ENCODE results near the gene RNASE7.

RNASE7 gene

DNA sequence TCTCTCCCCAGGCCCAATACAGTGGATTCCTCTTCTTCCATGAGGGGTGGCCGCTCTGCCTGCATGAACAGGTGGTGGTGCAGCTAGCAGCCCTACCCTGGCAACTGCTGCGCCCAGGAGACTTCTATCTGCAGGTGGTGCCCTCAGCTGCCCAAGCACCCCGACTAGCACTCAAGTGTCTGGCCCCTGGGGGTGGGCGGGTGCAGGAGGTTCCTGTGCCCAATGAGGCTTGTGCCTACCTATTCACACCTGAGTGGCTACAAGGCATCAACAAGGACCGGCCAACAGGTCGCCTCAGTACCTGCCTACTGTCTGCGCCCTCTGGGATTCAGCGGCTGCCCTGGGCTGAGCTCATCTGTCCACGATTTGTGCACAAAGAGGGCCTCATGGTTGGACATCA, 31.8 kb downstream of the RNASE7 start:
- peak overlapping the region; percentile 51 to 60 (median 56) for H3K4me3 Mint-ChIP-seq
- H3K27ac Mint-ChIP-seq = peak overlapping the region; percentile 64 to 99 (median 73)
- H3K4me1 Mint-ChIP-seq = peaks cover 27% of the 10 kb centered on the region
- no peaks in the 10 kb centered on the region for H3K9me3 Mint-ChIP-seq
- H3K27me3 Mint-ChIP-seq (ENCODE audit: low read depth) = peaks cover 5% of the 10 kb centered on the region
- TF ChIP-seq, protein P1, sequence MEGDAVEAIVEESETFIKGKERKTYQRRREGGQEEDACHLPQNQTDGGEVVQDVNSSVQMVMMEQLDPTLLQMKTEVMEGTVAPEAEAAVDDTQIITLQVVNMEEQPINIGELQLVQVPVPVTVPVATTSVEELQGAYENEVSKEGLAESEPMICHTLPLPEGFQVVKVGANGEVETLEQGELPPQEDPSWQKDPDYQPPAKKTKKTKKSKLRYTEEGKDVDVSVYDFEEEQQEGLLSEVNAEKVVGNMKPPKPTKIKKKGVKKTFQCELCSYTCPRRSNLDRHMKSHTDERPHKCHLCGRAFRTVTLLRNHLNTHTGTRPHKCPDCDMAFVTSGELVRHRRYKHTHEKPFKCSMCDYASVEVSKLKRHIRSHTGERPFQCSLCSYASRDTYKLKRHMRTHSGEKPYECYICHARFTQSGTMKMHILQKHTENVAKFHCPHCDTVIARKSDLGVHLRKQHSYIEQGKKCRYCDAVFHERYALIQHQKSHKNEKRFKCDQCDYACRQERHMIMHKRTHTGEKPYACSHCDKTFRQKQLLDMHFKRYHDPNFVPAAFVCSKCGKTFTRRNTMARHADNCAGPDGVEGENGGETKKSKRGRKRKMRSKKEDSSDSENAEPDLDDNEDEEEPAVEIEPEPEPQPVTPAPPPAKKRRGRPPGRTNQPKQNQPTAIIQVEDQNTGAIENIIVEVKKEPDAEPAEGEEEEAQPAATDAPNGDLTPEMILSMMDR (IDR thresholded peaks at IDR 0.05; ENCODE audit: unreplicated experiment in 3 of 3) = no peak
- peaks cover 60% of the 10 kb centered on the region for H3K36me3 Mint-ChIP-seq (ENCODE audit: low read depth)

DNA sequence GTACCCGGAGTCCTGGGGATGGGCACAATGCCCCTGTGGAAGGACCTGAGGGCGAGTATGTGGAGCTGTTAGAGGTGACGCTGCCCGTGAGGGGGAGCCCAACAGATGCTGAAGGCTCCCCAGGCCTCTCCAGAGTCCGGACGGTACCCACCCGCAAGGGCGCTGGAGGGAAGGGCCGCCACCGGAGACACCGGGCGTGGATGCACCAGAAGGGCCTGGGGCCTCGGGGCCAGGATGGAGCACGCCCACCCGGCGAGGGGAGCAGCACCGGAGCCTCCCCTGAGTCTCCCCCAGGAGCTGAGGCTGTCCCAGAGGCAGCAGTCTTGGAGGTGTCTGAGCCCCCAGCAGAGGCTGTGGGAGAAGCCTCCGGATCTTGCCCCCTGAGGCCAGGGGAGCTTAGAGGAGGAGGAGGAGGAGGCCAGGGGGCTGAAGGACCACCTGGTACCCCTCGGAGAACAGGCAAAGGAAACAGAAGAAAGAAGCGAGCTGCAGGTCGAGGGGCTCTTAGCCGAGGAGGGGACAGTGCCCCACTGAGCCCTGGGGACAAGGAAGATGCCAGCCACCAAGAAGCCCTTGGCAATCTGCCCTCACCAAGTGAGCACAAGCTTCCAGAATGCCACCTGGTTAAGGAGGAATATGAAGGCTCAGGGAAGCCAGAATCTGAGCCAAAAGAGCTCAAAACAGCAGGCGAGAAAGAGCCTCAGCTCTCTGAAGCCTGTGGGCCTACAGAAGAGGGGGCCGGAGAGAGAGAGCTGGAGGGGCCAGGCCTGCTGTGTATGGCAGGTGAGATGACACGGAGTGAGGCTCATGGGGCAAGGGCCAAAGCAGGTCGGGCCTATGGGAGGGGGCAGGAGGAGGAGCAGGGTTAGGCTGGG, 32.5 kb downstream of the RNASE7 start:
- Mint-ChIP-seq H3K4me1 (peaks cover 27% of the 10 kb centered on the region), H3K4me3 (no peak overlapping the region)

DNA sequence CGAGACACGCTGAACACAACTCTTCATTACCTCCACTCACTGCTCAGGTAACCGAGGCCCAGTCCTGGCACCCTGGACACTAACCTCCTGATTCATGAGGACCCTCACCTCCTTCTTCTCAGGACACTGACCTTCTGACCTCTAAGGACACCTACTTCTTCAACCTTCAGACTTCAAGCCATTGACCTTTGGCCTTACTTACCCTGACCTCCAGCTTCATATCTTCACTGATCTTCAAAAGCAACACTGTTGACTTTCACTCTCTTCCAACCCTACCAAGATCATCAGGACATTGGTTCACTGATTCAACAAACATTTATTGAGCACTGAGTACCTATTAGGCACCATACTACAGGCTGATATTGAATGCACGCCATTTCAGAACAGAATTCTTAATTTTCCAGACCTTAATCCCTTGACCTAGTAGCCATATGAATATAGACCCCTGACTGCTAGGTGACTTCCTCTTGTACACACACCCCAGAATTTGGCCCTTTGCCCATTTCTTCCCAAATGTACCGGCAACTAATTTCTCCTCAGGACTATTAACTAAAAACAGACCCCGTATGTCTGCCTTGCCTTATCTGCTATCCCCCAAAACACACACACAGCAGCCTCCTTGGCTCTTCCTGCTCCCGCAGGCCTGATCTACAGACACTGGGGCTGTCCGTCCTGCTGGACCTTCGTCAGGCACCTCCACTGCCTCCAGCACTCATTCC, 33.7 kb downstream of the RNASE7 start:
- H3K36me3 Mint-ChIP-seq (ENCODE audit: low read depth) = peaks cover 77% of the 10 kb centered on the region
- H3K4me1 Mint-ChIP-seq = peaks cover 27% of the 10 kb centered on the region
- H3K27ac Mint-ChIP-seq = peak overlapping the region; percentile 5 to 23 (median 5)
- H3K9me3 Mint-ChIP-seq = no peaks in the 10 kb centered on the region
- H3K27me3 Mint-ChIP-seq (ENCODE audit: low read depth) = no peaks in the 10 kb centered on the region
- peak overlapping the region in 2 of 3 experiments; percentile 1 to 34 for H3K4me3 Mint-ChIP-seq
- TF ChIP-seq, protein P1 (IDR thresholded peaks at IDR 0.05; ENCODE audit: unreplicated experiment in 3 of 3) = no peak

More for the DNA sequence above, 32.5 kb downstream of the RNASE7 start:
- Mint-ChIP-seq H3K27ac (no peak overlapping the region), H3K27me3 (ENCODE audit: low read depth) (peaks cover under 1% of the 10 kb centered on the region), H3K9me3 (no peaks in the 10 kb centered on the region), H3K36me3 (ENCODE audit: low read depth) (peaks cover 67% of the 10 kb centered on the region)
- TF ChIP-seq, protein P1 (IDR thresholded peaks at IDR 0.05; ENCODE audit: unreplicated experiment in 3 of 3) = no peak

DNA sequence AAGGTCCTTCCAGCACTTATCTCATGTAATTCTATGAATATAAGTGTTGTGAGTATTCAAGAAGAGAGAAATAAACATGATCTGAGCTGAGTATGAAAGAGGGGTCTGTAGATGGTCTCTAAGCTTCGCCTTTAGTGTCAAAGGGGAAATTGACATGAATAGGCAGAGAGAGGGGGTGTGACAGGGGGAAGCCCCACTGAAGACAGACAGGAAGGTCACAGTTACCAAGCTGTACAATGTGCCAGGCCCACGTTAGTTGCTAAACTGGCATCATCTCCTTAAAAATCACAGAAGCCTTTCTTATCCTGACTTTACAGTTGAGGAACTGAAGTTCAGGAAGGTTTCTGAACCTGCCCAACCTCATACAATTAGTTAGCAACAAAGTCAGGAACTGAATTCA, 35.5 kb downstream of the RNASE7 start:
- peaks cover 80% of the 10 kb centered on the region for H3K36me3 Mint-ChIP-seq (ENCODE audit: low read depth)
- H3K4me3 Mint-ChIP-seq = no peak overlapping the region
- peak overlapping the region in 1 of 3 experiments; percentile 11 for H3K27ac Mint-ChIP-seq
- no peaks in the 10 kb centered on the region for H3K9me3 Mint-ChIP-seq
- TF ChIP-seq, protein P1 (IDR thresholded peaks at IDR 0.05; ENCODE audit: unreplicated experiment in 3 of 3) = no peak
- H3K4me1 Mint-ChIP-seq = peaks cover 15% of the 10 kb centered on the region
- no peaks in the 10 kb centered on the region for H3K27me3 Mint-ChIP-seq (ENCODE audit: low read depth)

DNA sequence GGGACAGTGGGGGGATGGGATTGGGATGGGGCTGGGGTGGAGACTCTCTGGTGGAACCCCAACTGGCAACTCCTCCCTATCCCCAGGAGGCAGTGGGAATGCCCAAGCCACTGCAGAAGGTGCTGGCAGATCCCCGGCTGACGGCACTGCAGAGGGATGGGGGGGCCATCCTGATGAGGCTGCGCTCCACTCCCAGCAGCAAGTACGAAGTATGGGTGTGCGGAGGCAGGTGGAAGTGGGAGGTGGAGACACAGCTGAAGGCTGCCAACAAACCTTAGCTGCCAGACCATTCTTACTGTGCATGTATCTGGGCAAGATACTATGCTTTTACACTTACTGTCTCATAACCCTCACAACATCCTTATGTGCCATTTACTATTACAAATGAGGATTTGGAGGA, 36.1 kb downstream of the RNASE7 start:
- no peak overlapping the region for H3K4me3 Mint-ChIP-seq
- peaks cover 12% of the 10 kb centered on the region for H3K4me1 Mint-ChIP-seq
- H3K27me3 Mint-ChIP-seq (ENCODE audit: low read depth) = no peaks in the 10 kb centered on the region
- TF ChIP-seq, protein P1 (IDR thresholded peaks at IDR 0.05; ENCODE audit: unreplicated experiment in 3 of 3) = no peak
- peaks cover 82% of the 10 kb centered on the region for H3K36me3 Mint-ChIP-seq (ENCODE audit: low read depth)
- no peak overlapping the region for H3K27ac Mint-ChIP-seq
- no peaks in the 10 kb centered on the region for H3K9me3 Mint-ChIP-seq
